Stimulated activated CD8-positive, alpha-beta memory T cell treated with anti-CD3 and anti-CD28 coated beads, Interleukin-15, amount 100 ng/mL, for 1 hour (primary cell): Measurements from ENCODE around the gene TIAM1.
"Not testable (repeated sequence)": the region's sequence is repeated elsewhere in the genome, so short reads cannot be mapped to it uniquely, and the experiment has no call there.

Experiments
- DNase-seq: peaks from one replicate; pipeline ENCODE4 v3.0.0-alpha.2; 2020; ENCODE audit warnings: low read depth

Gene TIAM1

DNA sequence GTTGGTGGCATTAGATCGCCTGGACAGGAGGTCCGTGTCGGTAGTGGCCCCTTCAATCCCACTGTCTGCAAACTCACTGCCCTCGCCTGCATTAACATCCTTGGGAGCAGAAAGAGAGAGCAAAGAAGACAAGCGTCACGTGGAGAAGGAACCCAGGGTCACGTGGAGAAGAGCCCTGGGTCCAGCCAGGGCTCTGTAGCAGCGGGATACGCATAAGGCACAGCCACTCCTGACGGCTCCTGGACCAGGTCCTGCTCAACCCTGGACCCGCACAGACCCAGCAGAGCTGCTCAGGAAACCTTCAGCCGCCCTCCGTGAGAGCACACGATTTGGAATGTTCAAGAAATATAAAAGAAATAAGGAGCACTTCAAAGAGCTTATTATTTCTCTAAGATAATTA, 92.0 kb downstream of the TIAM1 start:
- DNase-seq: no peak

DNA sequence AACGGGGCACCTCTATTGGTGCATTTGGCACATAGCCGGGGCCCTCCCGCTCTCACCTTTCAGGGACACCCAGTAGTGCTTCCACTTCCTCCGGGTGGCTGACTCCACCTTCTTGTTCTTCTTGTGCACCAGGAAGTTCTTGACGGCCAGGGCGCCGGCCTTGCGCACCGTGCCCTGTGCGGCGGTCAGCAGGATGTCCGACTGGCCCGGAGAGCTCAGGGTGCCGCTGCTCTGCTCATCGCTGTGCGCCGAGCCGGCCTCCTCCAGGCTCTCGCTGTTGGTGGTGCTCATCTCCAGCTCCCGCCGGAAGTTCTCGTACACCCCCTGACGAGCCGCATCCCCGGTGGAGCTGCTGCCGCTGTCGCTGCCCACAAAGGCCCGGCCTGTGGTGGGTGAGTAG, 92.4 kb downstream of the TIAM1 start:
- DNase-seq: no peak

DNA sequence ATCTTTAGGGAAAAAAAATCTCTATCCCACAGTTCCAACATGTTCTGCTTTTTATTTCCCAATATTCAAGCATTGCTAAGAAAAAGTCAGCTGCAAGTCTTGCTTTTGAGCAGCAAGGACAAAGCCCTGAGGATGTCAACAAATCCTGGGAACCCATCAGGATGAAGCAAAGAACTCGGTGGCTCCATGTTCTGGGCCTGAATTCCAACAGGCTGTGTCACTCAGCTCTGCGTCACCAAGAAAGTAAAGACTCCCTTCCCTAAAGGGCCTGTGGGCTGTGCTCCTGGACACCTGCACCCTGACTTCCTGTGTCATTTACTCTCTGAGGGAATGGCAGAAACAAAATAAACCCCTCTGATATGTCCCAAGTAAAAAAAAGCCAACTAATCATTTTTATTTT, 95.5 kb downstream of the TIAM1 start:
- DNase-seq: no peak

DNA sequence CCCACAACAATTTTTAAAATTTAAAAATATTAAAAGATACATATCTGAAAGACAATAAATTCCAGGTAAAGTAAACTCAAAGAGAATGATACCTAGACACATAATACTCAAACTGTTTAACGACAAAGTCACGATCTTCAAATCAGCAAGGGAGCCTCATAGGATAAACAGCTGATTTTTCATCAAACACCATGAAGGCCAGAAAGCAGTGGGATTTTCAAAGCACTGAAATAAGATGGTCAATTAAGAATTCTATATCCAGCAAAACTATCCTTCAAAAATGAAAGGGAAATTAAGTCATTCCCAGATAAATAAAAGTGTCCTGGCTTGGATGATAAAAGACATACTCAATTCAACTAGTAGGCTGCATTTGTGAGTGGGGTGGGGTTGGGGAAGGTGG, 100.5 kb downstream of the TIAM1 start:
- DNase-seq: no peak

DNA sequence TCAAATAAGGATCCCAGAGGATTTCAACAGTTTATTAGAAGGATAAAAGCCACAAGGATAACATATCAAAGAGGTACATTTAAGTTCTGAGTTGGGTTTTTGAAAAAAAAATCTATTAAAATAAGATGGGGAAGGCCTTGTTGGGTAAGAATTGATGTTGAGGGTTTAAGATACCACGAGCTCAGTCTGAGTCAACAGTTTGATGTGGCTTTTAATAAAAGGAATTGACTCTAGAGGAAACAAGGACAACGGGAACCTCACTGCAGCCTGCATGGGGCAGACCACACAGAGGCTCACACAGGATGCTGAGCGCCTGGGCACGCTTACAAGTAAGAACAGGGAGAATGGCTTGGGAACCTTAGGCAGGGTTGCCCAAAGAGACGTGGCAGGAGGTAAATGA, 107.5 kb downstream of the TIAM1 start:
- DNase-seq: no peak

DNA sequence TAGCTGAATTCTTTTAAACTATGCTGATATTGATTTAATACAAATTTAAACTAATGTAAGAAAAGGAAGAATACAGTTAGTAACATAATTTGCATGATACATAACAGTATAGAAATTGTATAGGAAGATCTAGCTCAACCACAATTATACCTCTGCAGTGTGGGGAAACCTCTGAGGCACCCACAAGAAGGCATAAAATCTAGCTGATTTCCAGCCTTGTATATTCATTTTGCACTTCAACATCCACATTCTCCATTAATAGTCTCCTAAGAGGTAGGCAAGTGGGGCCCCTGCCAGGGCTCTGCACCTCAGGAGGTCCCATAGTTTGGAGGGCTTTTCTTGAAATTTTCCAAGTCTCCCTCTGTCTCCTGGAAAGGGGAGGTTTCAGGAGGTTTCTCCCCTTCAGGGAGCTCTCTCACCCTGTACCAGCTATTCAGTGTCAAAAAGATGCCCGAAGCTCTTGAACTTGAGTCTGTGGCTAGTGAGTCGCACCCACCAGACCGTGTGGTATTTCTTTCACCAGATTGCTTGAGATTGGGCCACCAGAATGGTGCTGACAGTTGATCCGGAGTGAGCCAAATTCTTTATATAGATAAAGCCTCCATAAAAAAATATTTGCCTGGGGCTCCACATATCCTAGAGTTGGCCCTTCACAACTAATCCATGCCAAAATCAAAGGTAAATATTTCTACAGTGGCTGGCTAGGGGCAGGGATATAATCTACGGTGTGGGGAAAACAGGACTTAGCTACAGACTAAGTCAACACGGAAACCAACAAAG, 108.2 kb downstream of the TIAM1 start:
- DNase-seq: no peak

DNA sequence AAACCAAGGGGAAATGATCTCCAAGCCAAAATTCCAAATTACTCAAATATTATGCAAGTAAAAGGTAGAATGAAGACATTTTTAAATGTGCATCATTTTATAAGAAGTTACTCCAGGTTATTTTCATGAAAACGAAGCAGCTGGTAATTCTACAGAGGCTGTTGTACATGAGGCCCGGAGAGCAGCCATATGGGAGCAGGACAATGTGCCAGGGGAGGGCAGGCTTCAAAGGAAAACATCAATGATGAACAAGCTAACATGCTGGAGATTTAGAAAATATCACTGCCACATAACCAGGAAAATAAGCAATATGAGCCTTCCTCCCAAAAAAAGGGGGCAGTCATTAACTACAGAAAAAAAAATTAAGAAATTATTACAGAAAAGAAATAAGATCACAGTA, 109.1 kb downstream of the TIAM1 start:
- no peak for DNase-seq

DNA sequence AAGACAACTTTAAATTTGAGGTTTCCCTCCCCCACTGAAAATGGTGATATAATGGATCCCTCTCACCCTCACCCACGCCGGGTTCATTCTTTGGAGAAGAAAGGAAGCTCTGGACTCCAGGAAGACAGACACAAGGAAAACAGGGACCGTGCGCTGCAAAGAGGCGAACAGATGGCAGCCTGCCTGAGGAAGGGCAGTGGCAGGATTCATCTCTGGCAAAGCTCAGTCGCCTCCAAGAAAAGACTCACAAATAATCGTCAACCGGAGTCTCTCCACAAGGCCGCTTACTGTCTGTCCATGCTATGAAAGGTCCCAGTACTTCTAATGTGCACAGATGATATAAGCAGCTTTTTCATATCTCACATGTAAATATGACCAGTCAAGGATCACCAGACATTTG, 110.3 kb downstream of the TIAM1 start:
- no peak for DNase-seq

DNA sequence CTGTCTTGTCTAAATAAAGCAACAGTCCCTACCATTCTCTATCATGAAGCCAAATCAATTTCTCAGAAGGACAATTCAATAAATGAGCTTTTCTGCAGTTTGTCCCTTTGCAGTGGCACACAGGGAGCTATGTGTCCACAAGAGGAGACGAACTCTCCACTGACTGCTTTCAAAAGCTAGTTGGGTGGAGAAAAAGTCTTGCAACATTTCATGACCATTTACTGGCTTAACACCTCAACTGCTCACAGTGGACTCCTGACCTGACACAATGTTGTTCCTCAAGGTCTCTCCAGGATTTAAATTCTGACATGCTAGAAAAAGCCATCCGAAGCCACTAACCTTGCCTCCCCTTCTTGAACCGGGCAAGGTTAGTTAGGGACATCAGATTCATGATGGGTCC, 111.7 kb downstream of the TIAM1 start:
- no peak for DNase-seq

DNA sequence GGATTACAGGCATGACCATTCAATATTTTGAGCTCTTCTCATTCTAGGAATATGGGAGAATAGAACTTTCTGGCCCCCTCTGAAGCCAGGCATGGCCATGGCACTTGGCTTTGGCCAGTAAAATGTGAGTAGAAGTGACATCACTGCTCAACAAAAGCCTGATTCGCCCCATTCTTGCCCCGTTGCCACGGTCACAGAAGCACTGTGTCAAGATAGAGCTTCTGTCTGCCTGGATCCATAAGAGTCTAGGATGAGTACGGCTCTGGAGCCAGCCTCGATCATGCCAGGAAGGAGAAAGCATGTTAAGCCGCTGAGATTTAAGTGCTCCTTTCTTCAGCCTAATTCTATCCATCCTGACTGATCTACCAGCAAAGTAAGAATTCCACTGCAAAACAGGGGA, 113.1 kb downstream of the TIAM1 start:
- DNase-seq: no peak

DNA sequence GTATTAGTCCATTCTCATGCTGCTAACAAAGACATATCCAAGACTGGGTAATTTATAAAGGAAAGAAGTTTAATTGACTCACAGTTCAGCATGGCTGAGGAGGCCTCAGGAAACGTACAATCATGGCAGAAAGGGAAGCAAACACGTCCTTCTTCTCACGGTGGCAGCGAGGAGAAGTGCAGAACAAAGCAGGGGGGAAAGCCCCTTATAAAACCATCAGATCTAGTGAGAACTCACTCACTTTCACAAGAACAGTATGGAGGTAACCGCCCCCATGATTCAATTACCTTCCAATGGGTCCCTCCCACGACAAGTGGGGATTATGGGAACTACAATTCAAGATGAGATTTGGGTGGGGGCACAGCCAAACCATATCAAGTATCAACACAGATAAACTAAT, 115.3 kb downstream of the TIAM1 start:
- DNase-seq: not testable (repeated sequence)

DNA sequence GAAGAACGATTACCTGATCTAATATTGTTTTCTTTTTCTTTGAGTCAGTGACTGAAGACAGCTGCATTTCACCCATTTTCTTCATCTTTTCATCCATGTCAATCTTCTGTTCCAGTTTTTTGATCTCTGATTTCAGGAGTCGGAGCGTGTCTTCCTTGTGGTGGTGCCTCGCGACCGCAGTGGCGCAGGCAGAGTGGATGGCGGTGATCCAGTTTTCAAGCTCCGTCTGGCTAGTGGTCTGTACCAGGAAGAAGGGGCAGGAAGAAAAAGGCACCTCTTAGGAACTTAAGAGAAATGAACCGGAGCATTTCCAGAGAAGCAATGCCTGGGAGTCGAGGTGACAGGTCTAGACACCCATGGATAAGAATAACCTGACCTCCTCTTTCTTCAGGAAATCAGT, 118.3 kb downstream of the TIAM1 start:
- DNase-seq: no peak

DNA sequence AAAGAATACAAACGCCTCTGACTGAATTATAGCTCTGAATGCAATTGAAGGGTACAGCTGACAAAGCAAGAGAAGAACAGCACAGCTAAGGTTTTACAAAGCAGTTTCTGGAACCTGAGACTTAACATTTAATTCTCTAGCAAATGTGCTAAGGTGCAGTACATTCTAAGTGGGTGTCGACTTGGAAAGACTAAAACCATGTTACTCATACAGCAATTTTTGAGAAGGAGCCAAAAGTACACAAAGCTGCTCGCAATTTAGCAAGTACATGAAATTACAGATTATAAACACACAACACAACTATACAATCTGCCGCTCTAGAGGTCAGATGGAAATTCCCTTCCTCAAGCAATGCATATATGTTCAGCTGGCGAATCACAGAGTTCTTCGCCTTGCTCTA, 121.9 kb downstream of the TIAM1 start:
- DNase-seq: no peak

DNA sequence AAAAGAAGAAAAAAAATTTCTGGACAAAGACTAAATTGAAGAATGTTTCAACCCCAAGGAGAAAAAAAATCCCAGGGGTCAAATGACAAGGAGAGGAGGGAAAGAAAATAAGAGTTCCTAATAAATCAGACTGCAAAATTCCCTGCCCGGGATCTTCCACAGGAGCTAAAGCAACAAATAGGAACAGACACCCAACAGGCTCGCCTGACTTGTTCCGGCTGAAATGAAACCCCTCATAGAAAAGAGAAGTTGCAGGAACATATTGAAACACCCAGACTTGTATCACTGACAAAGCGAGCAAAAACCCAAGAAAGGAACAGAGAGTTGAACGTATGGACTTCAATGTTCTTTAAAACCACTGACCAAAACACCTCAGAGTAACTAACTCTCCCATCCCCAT, 123.0 kb downstream of the TIAM1 start:
- no peak for DNase-seq

DNA sequence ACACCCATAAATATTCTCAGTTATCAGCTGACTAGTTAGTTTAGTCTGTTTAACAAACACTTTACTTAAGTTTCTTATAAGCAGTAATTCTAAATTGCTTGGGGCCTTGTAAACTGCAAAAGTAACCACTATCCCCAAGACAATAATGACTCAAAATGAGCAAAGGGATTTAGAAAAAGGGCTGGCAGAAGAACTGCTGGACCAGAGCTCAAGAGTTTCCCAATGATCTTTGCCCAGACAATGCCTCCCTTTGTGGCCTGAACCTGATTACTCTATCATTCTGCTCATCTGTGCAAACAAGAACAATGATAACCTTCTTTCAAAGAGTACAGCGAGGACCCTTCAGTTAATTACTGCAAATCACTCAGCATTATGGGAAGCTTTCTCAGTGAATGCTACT, 123.5 kb downstream of the TIAM1 start:
- no peak for DNase-seq

DNA sequence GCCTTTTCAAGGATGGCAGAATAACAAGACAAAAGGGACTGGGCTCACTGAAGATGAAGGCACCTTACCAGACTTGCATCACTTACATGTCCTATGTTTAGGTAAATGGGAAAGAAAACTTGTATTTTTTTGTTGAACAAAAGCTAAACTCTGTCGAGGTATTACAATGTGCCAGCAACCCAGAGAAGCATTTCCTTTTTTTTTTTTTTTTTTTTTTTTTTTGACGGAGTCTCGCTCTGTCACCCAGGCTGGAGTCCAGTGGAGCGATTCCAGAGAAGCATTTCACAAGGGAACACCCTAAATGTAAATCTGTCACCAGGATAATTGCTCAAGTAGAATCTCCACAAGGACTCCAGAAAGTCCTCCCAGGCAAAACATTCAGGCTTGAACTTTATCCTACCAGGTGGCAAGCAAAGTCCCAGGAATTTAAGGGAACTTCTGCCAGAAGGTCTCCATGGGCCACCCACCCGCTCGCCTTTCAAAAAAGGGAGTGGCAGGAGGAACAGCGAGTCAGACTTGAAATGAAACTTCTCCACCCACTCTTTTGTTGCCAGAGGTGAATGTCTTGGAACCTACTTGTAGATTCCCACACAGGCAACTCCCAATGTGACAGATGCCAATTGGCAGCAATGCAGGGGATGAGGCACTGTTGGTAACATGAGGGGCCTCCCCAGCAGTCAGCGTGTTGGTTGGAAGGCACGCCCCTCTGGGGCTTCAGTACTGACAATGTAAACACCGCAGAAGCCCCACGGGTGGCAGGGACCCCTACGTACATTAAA, 125.0 kb downstream of the TIAM1 start:
- no peak for DNase-seq

DNA sequence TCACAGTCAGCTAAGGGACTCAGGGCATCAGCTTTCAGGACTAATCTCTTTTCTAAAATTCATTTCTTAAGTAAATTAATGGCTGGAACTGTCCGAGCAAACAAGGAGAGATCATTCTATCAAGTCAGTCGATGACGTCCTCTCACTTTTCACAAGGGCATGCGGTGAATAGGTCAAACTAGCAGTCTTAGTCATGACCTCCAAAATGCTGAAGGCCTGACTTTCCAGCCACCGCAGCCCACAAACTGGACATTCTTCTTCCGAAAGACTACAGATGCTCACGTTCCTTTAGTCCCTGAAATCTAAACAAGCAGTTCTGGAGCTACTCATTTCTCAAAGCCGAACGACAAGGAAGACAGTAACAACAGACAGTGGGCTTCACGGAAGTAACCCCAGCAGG, 127.9 kb downstream of the TIAM1 start:
- DNase-seq: no peak

DNA sequence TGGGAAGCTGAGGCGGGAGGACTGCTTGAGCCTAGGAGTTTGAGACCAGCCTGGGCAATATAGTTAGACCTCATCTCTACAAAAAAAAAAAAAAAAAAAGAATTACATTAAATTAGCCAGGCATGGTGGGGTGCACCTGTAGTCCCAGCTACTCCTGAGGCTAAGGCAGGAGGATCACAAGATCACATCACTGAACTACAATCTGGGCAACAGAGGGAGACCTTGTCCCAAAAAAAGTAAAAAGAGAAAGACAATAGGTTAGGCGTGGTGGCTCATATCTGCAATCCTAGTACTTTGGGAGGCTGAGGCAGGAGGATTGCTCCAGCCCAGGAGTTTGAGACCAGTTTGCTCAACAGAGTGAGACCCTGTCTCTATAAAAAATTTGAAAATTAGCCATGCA, 130.3 kb downstream of the TIAM1 start:
- DNase-seq: no peak

DNA sequence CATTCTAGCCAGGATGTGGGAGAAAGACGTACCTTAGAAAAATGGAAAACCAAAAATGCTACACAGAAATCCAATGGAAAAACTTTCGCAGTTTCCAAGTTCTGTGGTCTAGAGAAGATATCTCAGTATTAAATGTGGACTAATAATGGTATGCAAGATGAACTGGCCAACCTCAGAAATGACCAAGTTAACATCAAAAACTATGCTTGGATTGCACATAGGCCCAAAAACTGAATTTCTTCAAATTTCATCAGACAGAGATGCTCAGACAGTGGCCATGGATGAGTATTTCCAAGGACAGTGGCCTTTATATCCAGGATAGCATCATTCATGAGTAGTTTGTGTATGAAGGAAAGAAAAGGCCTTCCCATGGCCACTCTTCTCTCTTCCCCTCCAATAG, 132.2 kb downstream of the TIAM1 start:
- no peak for DNase-seq

DNA sequence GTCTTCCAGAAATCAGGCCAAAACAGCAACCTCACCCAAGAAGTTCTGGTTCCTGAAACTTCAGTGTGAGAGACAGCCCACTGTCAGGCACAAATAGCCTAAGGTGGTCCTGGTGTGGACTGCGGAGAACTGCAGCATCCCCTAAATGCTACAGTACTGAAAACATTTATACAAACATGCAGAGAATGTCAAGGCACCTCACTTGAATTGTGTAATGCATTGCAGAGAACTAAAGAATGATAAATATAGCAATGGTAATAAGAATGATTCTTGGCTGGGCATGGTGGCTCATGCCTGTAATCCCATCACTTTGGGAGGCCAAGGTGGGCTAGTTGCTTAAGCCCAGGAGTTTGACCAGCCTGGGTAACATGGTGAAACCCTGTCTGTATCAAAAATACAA, 138.6 kb downstream of the TIAM1 start:
- DNase-seq: no peak

DNA sequence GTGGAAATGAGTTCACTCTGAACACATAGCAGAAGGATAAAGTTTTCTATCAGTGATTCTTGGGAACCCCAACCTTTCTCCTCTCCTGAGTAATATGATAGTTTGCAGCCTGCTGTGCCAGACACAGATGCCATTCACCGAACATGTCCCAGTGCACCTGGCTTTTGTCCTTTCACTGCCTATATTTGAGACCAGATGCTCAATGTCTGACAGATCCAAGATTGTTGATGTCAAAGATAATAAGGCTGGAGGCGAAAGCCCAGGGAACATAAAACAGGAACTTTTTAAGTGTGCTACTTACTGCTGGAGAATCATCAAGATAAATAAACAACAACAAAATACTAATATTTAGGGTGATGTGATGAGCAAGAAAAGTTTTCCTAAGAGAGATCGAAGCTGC, 139.3 kb downstream of the TIAM1 start:
- DNase-seq: no peak

DNA sequence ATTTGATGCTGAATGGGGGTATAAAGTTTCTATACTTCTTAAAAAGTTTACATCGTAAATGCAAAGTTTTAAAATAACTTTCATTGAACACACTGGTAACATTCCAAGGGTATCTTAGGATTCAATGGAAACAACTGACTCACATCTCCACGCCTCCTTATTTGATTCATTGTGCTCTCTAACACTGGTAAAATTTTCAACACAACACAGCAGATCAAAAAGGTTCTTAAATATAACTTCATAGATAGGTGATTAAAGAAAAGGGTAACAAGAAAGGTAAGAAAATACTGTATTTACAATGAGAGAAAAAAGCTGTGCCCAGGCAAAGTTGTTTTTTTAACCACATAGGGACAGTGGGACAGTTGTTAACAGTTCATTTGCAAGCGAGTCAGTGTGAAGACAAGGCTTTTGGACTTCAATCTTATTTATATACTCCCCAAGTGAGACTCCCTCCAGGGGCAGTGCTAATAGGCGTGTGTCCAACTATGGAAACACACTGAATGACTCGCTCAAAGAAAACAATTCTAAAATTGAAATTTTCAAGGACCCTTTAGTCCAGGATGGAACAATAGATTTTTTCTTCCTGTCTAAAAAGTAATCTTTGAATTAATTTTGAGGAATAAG, 140.5 kb downstream of the TIAM1 start:
- no peak for DNase-seq

DNA sequence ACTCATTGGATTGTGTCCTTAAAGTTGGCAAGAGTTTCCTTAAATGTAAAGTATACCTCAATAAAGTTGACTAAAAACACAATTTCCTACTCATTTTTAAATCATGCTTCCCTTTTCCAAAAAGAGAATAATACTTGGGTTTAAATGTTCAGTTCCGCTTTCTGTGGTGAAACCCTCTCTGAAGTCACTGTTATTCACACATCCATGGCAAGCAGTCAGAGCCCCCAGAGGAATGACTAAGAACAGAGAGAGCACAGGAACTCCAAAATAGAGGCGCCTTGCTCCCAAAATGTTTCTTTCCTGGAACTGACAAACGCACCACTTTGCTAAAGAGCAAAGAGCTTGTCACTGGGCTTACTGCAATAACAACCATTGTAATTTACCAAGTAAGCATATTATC, 142.5 kb downstream of the TIAM1 start:
- DNase-seq: no peak
